Measurements from ENCODE around the gene TBCK. TPM values are rescaled to one million over a fixed set of nuclear protein-coding genes. Genes with fewer than 3 reads are reported as not detected.

TBCK gene
- total and polyA plus RNA-seq, 8 donors, result 36.1 to 60.0 (median 46.2) TPM

DNA sequence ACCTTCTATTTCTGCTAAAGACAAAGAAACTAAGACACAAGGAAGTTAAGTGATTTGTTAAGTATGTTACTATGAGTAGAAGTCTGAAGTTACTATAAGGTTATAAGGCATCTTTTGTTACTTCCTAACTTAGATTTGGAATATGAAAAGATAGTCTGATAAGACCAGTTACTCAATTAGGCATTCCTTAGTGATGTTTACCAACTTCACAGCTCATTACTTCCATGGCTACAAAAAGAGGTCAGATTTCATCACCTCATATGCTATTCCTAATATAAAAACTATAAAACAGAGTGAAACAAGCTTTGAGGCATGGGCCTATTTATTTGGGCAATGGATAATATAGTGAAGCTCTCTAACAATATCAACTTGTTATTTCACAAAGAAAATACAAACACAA, 143.1 kb downstream of the TBCK start:
- Histone ChIP-seq H3K36me3 (peaks cover 0 to 17% of the 10 kb centered on the region in 2 donors), H3K27me3 (no peaks in the 10 kb centered on the region), H3K4me3 (no peak overlapping the region), H3K9me3 (no peaks in the 10 kb centered on the region), H3K4me1 (no peaks in the 10 kb centered on the region), H3K27ac (no peak overlapping the region)
- DNase-seq, result no peak
- no peak for ATAC-seq
- TF ChIP-seq, protein P1, sequence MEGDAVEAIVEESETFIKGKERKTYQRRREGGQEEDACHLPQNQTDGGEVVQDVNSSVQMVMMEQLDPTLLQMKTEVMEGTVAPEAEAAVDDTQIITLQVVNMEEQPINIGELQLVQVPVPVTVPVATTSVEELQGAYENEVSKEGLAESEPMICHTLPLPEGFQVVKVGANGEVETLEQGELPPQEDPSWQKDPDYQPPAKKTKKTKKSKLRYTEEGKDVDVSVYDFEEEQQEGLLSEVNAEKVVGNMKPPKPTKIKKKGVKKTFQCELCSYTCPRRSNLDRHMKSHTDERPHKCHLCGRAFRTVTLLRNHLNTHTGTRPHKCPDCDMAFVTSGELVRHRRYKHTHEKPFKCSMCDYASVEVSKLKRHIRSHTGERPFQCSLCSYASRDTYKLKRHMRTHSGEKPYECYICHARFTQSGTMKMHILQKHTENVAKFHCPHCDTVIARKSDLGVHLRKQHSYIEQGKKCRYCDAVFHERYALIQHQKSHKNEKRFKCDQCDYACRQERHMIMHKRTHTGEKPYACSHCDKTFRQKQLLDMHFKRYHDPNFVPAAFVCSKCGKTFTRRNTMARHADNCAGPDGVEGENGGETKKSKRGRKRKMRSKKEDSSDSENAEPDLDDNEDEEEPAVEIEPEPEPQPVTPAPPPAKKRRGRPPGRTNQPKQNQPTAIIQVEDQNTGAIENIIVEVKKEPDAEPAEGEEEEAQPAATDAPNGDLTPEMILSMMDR (IDR thresholded peaks at IDR 0.05), result no peak
- intact Hi-C loops (cut with DNase I), result no loop called here

DNA sequence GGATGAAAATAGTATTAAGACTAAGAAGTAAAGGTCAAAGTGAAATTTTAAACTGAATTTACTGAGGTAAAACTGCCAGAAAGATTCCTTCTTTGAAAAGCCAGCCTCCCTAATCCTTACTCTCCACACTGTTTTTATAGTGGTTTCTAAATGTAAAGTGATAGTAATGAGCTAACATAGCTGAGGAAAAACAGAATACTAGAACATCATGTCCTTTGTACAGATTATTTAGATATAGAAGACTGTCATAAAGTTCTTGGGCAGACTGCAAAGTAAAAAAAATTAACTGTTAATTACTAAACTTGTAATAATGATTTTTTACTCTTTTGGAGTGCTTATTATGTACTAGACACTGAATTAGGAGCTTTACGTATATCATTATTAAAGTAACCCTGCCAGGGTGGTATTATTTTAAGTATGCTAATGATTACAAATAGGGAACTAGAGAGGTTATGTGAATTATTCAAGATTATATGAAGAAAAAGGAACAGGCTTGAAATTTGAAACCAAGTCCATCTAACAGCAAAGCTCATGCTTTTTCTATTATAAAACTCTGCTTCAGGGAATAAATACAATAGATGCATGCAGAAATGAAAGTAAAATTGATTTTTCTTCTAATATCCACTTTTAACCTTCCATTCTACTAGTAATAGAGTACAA, 150.5 kb downstream of the TBCK start:
- H3K4me3 ChIP-seq, result no peak overlapping the region
- H3K9me3 ChIP-seq, result peaks cover 0 to 9% of the 10 kb centered on the region in 2 donors
- no peak overlapping the region for H3K27ac ChIP-seq
- H3K36me3 ChIP-seq, result peaks cover 0 to 22% of the 10 kb centered on the region in 2 donors
- DNase-seq (peak in 1 of 4 donors; percentile 5), ATAC-seq (no peak)
- H3K27me3 ChIP-seq, result no peaks in the 10 kb centered on the region
- no peaks in the 10 kb centered on the region for H3K4me1 ChIP-seq
- TF ChIP-seq, protein P1 (IDR thresholded peaks at IDR 0.05), result no peak
- intact Hi-C loops (cut with DNase I), result no loop called here

DNA sequence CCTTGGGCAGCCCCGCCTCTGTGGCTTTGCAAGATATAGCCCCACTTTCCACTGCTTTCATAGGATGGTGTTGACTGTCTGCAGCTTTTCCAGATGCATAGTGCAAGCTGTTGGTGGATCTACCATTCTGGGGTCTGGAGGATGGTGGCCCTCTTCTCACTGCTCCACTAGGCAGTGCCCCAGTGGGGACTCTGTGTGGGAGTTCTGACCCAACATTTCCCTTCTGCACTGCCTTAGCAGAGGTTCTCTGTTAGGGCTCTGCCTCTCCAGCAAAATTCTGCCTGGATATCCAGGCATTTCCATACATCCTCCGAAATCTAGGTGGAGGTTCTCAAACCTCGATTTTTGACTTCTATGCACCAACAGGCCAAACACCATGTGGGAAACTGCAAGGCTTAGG, 153.7 kb downstream of the TBCK start:
- no peaks in the 10 kb centered on the region for H3K4me1 ChIP-seq
- no peak overlapping the region for H3K27ac ChIP-seq
- H3K9me3 ChIP-seq, result peaks cover 0 to 9% of the 10 kb centered on the region in 2 donors
- no peaks in the 10 kb centered on the region for H3K27me3 ChIP-seq
- peaks cover 0 to 12% of the 10 kb centered on the region in 2 donors for H3K36me3 ChIP-seq
- no peak overlapping the region for H3K4me3 ChIP-seq
- TF ChIP-seq, protein P1 (IDR thresholded peaks at IDR 0.05), result no peak
- DNase-seq (no peak), ATAC-seq (no peak)
- intact Hi-C loops (cut with DNase I), result no loop called here

DNA sequence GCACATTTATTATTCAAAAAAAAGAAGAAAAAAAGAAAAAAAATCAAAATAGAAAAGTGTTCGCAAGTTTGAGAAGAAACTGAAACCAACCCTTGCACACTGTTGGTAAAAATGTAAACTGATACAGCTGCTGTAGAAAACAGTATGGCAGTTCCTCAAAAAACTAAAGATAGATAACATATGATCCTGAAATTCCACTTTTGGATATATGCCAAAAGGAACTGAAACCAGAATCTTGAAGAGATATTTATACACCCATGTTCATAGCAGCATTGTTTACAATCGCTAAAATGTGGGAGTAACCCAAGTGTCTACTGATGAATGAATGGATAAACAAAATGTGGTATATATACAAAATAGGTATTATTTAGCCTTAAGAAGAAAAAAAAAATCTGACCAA, 155.4 kb downstream of the TBCK start:
- Histone ChIP-seq H3K27me3 (no peaks in the 10 kb centered on the region), H3K36me3 (peaks cover 0 to 18% of the 10 kb centered on the region in 2 donors), H3K9me3 (peaks cover 0 to 9% of the 10 kb centered on the region in 2 donors), H3K4me1 (no peaks in the 10 kb centered on the region), H3K4me3 (no peak overlapping the region), H3K27ac (no peak overlapping the region)
- ATAC-seq (peak; percentile 16), DNase-seq (no peak)
- intact Hi-C loops (cut with DNase I), result no loop called here
- TF ChIP-seq, protein P1 (IDR thresholded peaks at IDR 0.05), result no peak

DNA sequence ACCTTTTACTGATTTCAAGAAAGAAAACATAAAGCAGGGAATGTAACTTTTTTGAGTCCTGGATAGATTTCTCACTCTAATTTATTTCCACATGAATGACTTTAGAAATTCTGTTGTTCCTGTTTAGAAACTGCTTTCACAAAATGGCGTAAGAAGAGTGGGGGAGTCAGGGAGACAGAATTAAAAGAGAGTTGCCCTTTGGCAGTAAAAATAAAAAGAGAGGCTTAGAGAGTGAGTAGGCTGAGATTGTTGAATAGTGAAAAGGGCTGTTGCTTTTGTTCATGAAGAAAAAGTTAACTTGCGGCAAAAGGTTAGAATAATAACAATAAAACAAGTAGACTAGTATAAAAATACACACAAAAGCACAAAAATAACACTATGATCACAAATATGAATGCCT, 166.1 kb downstream of the TBCK start:
- intact Hi-C loops (cut with DNase I), result no loop called here
- H3K4me3 ChIP-seq, result no peak overlapping the region
- TF ChIP-seq, protein P1 (IDR thresholded peaks at IDR 0.05), result no peak
- H3K9me3 ChIP-seq, result peaks cover 0 to 30% of the 10 kb centered on the region in 2 donors
- H3K27me3 ChIP-seq, result no peaks in the 10 kb centered on the region
- no peak overlapping the region for H3K27ac ChIP-seq
- DNase-seq (no peak), ATAC-seq (no peak)
- H3K36me3 ChIP-seq, result peaks cover 0 to 5% of the 10 kb centered on the region in 2 donors
- no peaks in the 10 kb centered on the region for H3K4me1 ChIP-seq
